Measurements from ENCODE around the gene AHNAK.

DNA sequence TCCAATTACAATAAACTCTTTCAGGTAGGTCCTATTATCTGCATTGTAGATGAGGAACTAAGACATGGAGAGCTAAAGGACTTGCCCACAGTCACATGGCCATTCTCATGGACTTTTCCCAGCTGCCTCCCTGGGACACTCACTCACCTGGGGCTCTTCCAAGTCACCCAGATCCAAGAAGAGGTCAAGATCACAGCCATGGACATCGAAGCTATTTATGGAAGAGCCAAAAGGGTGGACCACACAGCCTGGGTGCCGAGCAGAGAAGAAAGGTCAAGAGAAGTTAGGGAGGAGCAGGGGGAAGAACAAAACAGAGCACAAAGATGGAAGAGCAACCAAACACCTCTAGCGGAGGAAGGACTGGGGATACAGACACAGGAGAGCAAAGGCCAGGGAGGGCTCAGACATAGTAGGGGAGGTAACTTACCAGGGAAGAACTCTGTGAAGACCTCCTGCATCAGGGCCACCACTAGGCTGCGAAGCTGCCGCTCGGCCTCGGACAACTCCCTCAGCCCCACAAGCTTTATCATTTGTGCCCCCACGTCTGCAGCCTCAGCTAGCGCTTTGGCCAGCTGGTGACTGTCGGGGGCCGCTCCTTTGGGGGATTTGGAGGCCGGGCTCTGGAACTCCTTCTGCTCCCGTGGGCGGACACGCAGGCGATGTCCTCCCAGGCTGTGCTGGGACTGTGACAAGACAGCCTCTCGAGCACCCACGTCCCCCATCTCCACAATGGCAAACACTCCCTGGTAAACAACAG, 34.5 kb upstream of the AHNAK start:
- TF ChIP-seq, protein P1, sequence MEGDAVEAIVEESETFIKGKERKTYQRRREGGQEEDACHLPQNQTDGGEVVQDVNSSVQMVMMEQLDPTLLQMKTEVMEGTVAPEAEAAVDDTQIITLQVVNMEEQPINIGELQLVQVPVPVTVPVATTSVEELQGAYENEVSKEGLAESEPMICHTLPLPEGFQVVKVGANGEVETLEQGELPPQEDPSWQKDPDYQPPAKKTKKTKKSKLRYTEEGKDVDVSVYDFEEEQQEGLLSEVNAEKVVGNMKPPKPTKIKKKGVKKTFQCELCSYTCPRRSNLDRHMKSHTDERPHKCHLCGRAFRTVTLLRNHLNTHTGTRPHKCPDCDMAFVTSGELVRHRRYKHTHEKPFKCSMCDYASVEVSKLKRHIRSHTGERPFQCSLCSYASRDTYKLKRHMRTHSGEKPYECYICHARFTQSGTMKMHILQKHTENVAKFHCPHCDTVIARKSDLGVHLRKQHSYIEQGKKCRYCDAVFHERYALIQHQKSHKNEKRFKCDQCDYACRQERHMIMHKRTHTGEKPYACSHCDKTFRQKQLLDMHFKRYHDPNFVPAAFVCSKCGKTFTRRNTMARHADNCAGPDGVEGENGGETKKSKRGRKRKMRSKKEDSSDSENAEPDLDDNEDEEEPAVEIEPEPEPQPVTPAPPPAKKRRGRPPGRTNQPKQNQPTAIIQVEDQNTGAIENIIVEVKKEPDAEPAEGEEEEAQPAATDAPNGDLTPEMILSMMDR (IDR thresholded peaks at IDR 0.05 in 4 of 5, conservative IDR thresholded peaks at IDR 0.05 in 1 of 5): no peak
- no peak for TF ChIP-seq POLR2A (IDR thresholded peaks at IDR 0.05)
